SJCRH30 (cell line): ENCODE measurements around the gene FBXO36. TPM values are rescaled to one million over a fixed set of nuclear protein-coding genes. Genes with fewer than 3 reads are reported as not detected.

Source experiments
- DNase-seq, 2 experiments: peaks; one replicate each; pipeline ENCODE4 v3.0.0-alpha.2; 2015 to 2020
- H3K27ac ChIP-seq: fragments of 250-450 bp; sonication (Bioruptor Pico); 2 replicates; pipeline ENCODE4 v1.5.1; 2020; ENCODE audit warnings: mild to moderate bottlenecking, moderate library complexity
- H3K27me3 ChIP-seq: fragments of 250-450 bp; sonication (Bioruptor Pico); 2 replicates; pipeline ENCODE4 v1.5.1; 2020; ENCODE audit warnings: mild to moderate bottlenecking, moderate library complexity
- H3K36me3 ChIP-seq: fragments of 250-450 bp; sonication (Bioruptor Pico); 2 replicates; pipeline ENCODE4 v1.5.1; 2020; ENCODE audit warnings: mild to moderate bottlenecking, moderate library complexity
- H3K4me1 ChIP-seq: fragments of 250-450 bp; sonication (Bioruptor Pico); 2 replicates; pipeline ENCODE4 v1.5.1; 2020; ENCODE audit warnings: mild to moderate bottlenecking, moderate library complexity
- H3K4me3 ChIP-seq: fragments of 250-450 bp; sonication (Bioruptor Pico); 2 replicates; pipeline ENCODE4 v1.5.1; 2020; ENCODE audit warnings: mild to moderate bottlenecking, moderate library complexity
- H3K9me3 ChIP-seq: fragments of 250-450 bp; sonication (Bioruptor Pico); replicated peaks from 2 replicates; pipeline ENCODE4 v1.5.1; 2020; ENCODE audit warnings: mild to moderate bottlenecking, moderate library complexity
- total RNA-seq: library from RNA; depleted of rRNA; stranded (reverse); fragments of >200 nt; shearing (Covaris generic); gene quantifications from 2 replicates; pipeline ENCODE4 v1.2.3, GENCODE V29; 2014

The FBXO36 gene
- total RNA-seq, 1 experiment from 2014 or later = 0.08 TPM

GRCh38 chr2:229970406-229970805, 48.1 kb downstream of the FBXO36 start:
- H3K4me3 ChIP-seq = no peak overlapping the region
- no peaks in the 10 kb centered on the region for H3K36me3 ChIP-seq
- no peak overlapping the region for H3K27ac ChIP-seq
- no peaks in the 10 kb centered on the region for H3K4me1 ChIP-seq
- no peaks in the 10 kb centered on the region for H3K9me3 ChIP-seq
- DNase-seq = no peak
- no peaks in the 10 kb centered on the region for H3K27me3 ChIP-seq

- no peaks in the 10 kb centered on the region for H3K9me3 ChIP-seq
- no peaks in the 10 kb centered on the region for H3K4me1 ChIP-seq
- H3K27ac ChIP-seq = no peak overlapping the region
- H3K27me3 ChIP-seq = no peaks in the 10 kb centered on the region
- no peak overlapping the region for H3K4me3 ChIP-seq
- H3K36me3 ChIP-seq = no peaks in the 10 kb centered on the region
- DNase-seq = no peak
Measured at GRCh38 chr2:229971298-229971790, 49.0 kb downstream of the FBXO36 start.

GRCh38 chr2:229974266-229974665, 52.0 kb downstream of the FBXO36 start:
- no peaks in the 10 kb centered on the region for H3K27me3 ChIP-seq
- H3K27ac ChIP-seq = no peak overlapping the region
- H3K9me3 ChIP-seq = no peaks in the 10 kb centered on the region
- no peaks in the 10 kb centered on the region for H3K4me1 ChIP-seq
- no peak overlapping the region for H3K4me3 ChIP-seq
- no peak for DNase-seq
- H3K36me3 ChIP-seq = no peaks in the 10 kb centered on the region

- Histone ChIP-seq H3K4me1 (no peaks in the 10 kb centered on the region), H3K27me3 (no peaks in the 10 kb centered on the region), H3K27ac (no peak overlapping the region), H3K4me3 (no peak overlapping the region), H3K9me3 (no peaks in the 10 kb centered on the region), H3K36me3 (no peaks in the 10 kb centered on the region)
- no peak for DNase-seq
Measured at GRCh38 chr2:229980431-229981184, 58.3 kb downstream of the FBXO36 start.

GRCh38 chr2:229993236-229993635, 70.9 kb downstream of the FBXO36 start:
- no peaks in the 10 kb centered on the region for H3K9me3 ChIP-seq
- no peaks in the 10 kb centered on the region for H3K36me3 ChIP-seq
- no peak overlapping the region for H3K27ac ChIP-seq
- no peaks in the 10 kb centered on the region for H3K27me3 ChIP-seq
- H3K4me1 ChIP-seq = no peaks in the 10 kb centered on the region
- no peak overlapping the region for H3K4me3 ChIP-seq
- DNase-seq = no peak

GRCh38 chr2:229996320-229996719, 74.0 kb downstream of the FBXO36 start:
- no peaks in the 10 kb centered on the region for H3K27me3 ChIP-seq
- no peaks in the 10 kb centered on the region for H3K36me3 ChIP-seq
- no peaks in the 10 kb centered on the region for H3K9me3 ChIP-seq
- H3K4me1 ChIP-seq = no peaks in the 10 kb centered on the region
- DNase-seq = no peak
- no peak overlapping the region for H3K27ac ChIP-seq
- H3K4me3 ChIP-seq = no peak overlapping the region

GRCh38 chr2:229997565-229997964, 75.3 kb downstream of the FBXO36 start:
- no peak for DNase-seq
- no peak overlapping the region for H3K27ac ChIP-seq
- H3K27me3 ChIP-seq = no peaks in the 10 kb centered on the region
- no peak overlapping the region for H3K4me3 ChIP-seq
- no peaks in the 10 kb centered on the region for H3K36me3 ChIP-seq
- H3K9me3 ChIP-seq = no peaks in the 10 kb centered on the region
- H3K4me1 ChIP-seq = no peaks in the 10 kb centered on the region

GRCh38 chr2:230000118-230000841, 78.0 kb downstream of the FBXO36 start:
- no peak for DNase-seq
- no peak overlapping the region for H3K4me3 ChIP-seq
- no peaks in the 10 kb centered on the region for H3K9me3 ChIP-seq
- H3K36me3 ChIP-seq = no peaks in the 10 kb centered on the region
- no peaks in the 10 kb centered on the region for H3K27me3 ChIP-seq
- H3K4me1 ChIP-seq = no peaks in the 10 kb centered on the region
- no peak overlapping the region for H3K27ac ChIP-seq

GRCh38 chr2:230007931-230008707, 85.8 kb downstream of the FBXO36 start:
- H3K4me3 ChIP-seq = no peak overlapping the region
- no peaks in the 10 kb centered on the region for H3K36me3 ChIP-seq
- no peaks in the 10 kb centered on the region for H3K27me3 ChIP-seq
- DNase-seq = peak; percentile 49 to 76
- no peaks in the 10 kb centered on the region for H3K4me1 ChIP-seq
- no peaks in the 10 kb centered on the region for H3K9me3 ChIP-seq
- no peak overlapping the region for H3K27ac ChIP-seq

GRCh38 chr2:230008708-230009066, 86.4 kb downstream of the FBXO36 start:
- Histone ChIP-seq H3K4me1 (no peaks in the 10 kb centered on the region), H3K36me3 (no peaks in the 10 kb centered on the region), H3K27me3 (no peaks in the 10 kb centered on the region), H3K27ac (no peak overlapping the region), H3K4me3 (no peak overlapping the region), H3K9me3 (no peaks in the 10 kb centered on the region)
- DNase-seq = no peak

GRCh38 chr2:230010501-230010900, 88.2 kb downstream of the FBXO36 start:
- Histone ChIP-seq H3K4me1 (no peaks in the 10 kb centered on the region), H3K27me3 (no peaks in the 10 kb centered on the region), H3K9me3 (no peaks in the 10 kb centered on the region), H3K27ac (no peak overlapping the region), H3K4me3 (no peak overlapping the region), H3K36me3 (no peaks in the 10 kb centered on the region)
- no peak for DNase-seq

GRCh38 chr2:230011617-230012016, 89.3 kb downstream of the FBXO36 start:
- Histone ChIP-seq H3K4me3 (no peak overlapping the region), H3K4me1 (no peaks in the 10 kb centered on the region), H3K9me3 (no peaks in the 10 kb centered on the region), H3K27ac (no peak overlapping the region), H3K36me3 (no peaks in the 10 kb centered on the region), H3K27me3 (no peaks in the 10 kb centered on the region)
- DNase-seq = no peak

GRCh38 chr2:230012267-230012884, 90.1 kb downstream of the FBXO36 start:
- no peaks in the 10 kb centered on the region for H3K9me3 ChIP-seq
- H3K27ac ChIP-seq = no peak overlapping the region
- no peaks in the 10 kb centered on the region for H3K4me1 ChIP-seq
- H3K27me3 ChIP-seq = no peaks in the 10 kb centered on the region
- DNase-seq = no peak
- no peaks in the 10 kb centered on the region for H3K36me3 ChIP-seq
- no peak overlapping the region for H3K4me3 ChIP-seq

- Histone ChIP-seq H3K36me3 (no peaks in the 10 kb centered on the region), H3K4me1 (no peaks in the 10 kb centered on the region), H3K4me3 (no peak overlapping the region), H3K9me3 (no peaks in the 10 kb centered on the region), H3K27me3 (peaks cover 3% of the 10 kb centered on the region; the same call in 1 of the 2 replicates), H3K27ac (no peak overlapping the region)
- DNase-seq = no peak
Measured at GRCh38 chr2:230016844-230017243, 94.5 kb downstream of the FBXO36 start.

GRCh38 chr2:230018153-230018552, 95.8 kb downstream of the FBXO36 start:
- no peaks in the 10 kb centered on the region for H3K4me1 ChIP-seq
- H3K9me3 ChIP-seq = no peaks in the 10 kb centered on the region
- H3K27me3 ChIP-seq = peaks cover 3% of the 10 kb centered on the region; the same call in 1 of the 2 replicates
- DNase-seq = no peak
- no peaks in the 10 kb centered on the region for H3K36me3 ChIP-seq
- H3K4me3 ChIP-seq = no peak overlapping the region
- no peak overlapping the region for H3K27ac ChIP-seq
